IMR-90 (cell line): ENCODE results near the gene TAF8. TPM values are rescaled to one million over a fixed set of nuclear protein-coding genes. Genes with fewer than 3 reads are reported as not detected.

Experiments used
- ATAC-seq: fragments of 200-7000 bp; cut with Tn5 transposase; 2 replicates; pipeline ENCODE4 v1.9.1; 2020; ENCODE audit warnings: low read depth, mild to moderate bottlenecking, moderate library complexity
- BruUV-seq: library from RNA; stranded (reverse); fragments of 400-500 nt; replicated peaks from 2 replicates; lab custom pipeline; 2021; lab: Mats Ljungman, UMichigan
- CTCF ChIA-PET: fragments of 300-600 bp; formaldehyde crosslinking; extraction: SDS; loops from one replicate; lab custom pipeline; 2021; ENCODE audit warnings: antibody characterized with exemption; lab: Yijun Ruan, JAX
- POLR2A ChIA-PET: fragments of 300-600 bp; sonication (Branson Sonifier 250); formaldehyde crosslinking; loops from one replicate; lab custom pipeline; 2022; ENCODE audit warnings: antibody characterized with exemption; ENCODE audit not compliant: unreplicated experiment; lab: Charles Lee
- DNase-seq: peaks from one replicate; pipeline ENCODE4 v3.0.0; 2013
- H2AFZ ChIP-seq: replicated peaks from 2 replicates; pipeline ENCODE3; 2013; ENCODE audit warnings: low read length, mild to moderate bottlenecking; ENCODE audit not compliant: poor library complexity
- H2AK5ac ChIP-seq: 2 replicates; pipeline ENCODE4 v1.6.1; 2013; ENCODE audit warnings: low read depth, low read length, inconsistent platforms
- H2AK9ac ChIP-seq: replicated peaks from 2 replicates; pipeline ENCODE3; 2013; ENCODE audit warnings: mild to moderate bottlenecking, low read depth, low read length, moderate library complexity; ENCODE audit not compliant: poor library complexity
- H2BK120ac ChIP-seq: 2 replicates; pipeline ENCODE4 v1.6.1; 2013; ENCODE audit warnings: low read depth, low read length, inconsistent platforms
- H2BK15ac ChIP-seq: 3 replicates; pipeline ENCODE4 v1.6.1; 2013; ENCODE audit warnings: low read depth, low read length, inconsistent platforms
- H2BK20ac ChIP-seq: 2 replicates; pipeline ENCODE4 v1.6.1; 2013; ENCODE audit warnings: low read depth, mild to moderate bottlenecking, inconsistent platforms, low read length, moderate library complexity
- H2BK5ac ChIP-seq: 2 replicates; pipeline ENCODE4 v1.6.1; 2013; ENCODE audit warnings: mild to moderate bottlenecking, low read depth, low read length, inconsistent platforms; ENCODE audit not compliant: poor library complexity, severe bottlenecking
- H3K14ac ChIP-seq: replicated peaks from 2 replicates; pipeline ENCODE4 v1.6.1; 2013; ENCODE audit warnings: low read depth, low read length, inconsistent platforms
- H3K18ac ChIP-seq: 2 replicates; pipeline ENCODE4 v1.6.1; 2013; ENCODE audit warnings: low read depth, low read length, control low read depth
- H3K23ac ChIP-seq: 2 replicates; pipeline ENCODE4 v1.6.1; 2013; ENCODE audit warnings: low read depth, low read length, inconsistent platforms
- H3K27ac ChIP-seq: 2 replicates; pipeline ENCODE4 v1.5.1; 2013; ENCODE audit warnings: mild to moderate bottlenecking, control low read depth, low read length; ENCODE audit not compliant: insufficient read depth
- H3K27me3 ChIP-seq: 2 replicates; pipeline ENCODE4 v1.6.1; 2013; ENCODE audit warnings: low read length; ENCODE audit not compliant: control insufficient read depth, insufficient read depth
- H3K36me3 ChIP-seq: 2 replicates; pipeline ENCODE4 v1.6.1; 2013; ENCODE audit warnings: low read length, mixed read lengths; ENCODE audit not compliant: control insufficient read depth, insufficient read depth
- H3K4ac ChIP-seq: 2 replicates; pipeline ENCODE4 v1.6.1; 2013; ENCODE audit warnings: low read depth, low read length, inconsistent platforms
- H3K4me1 ChIP-seq: 2 replicates; pipeline ENCODE4 v1.6.1; 2013; ENCODE audit warnings: low read length, mixed read lengths; ENCODE audit not compliant: control insufficient read depth, insufficient read depth
- H3K4me2 ChIP-seq: 2 replicates; pipeline ENCODE4 v1.6.1; 2013; ENCODE audit warnings: low read depth, mild to moderate bottlenecking, control low read depth, low read length, moderate library complexity
- H3K4me3 ChIP-seq: 2 replicates; pipeline ENCODE4 v1.5.1; 2013; ENCODE audit warnings: low read depth, mild to moderate bottlenecking, control low read depth, low read length, moderate library complexity; ENCODE audit not compliant: insufficient read depth
- H3K56ac ChIP-seq: 2 replicates; pipeline ENCODE4 v1.6.1; 2013; ENCODE audit warnings: low read length, inconsistent platforms; ENCODE audit not compliant: insufficient read depth; ENCODE audit errors: extremely low read depth
- H3K79me1 ChIP-seq, 2 experiments: 2 replicates each; pipeline ENCODE4 v1.6.1; 2013; ENCODE audit warnings: low read length in 2 of 2, inconsistent platforms in 1 of 2, low read depth in 1 of 2
- H3K9ac ChIP-seq: 2 replicates; pipeline ENCODE4 v1.6.1; 2013; ENCODE audit warnings: low read depth, low read length, control low read depth
- H3K9me1 ChIP-seq: 2 replicates; pipeline ENCODE4 v1.6.1; 2013; ENCODE audit warnings: low read length, inconsistent platforms; ENCODE audit not compliant: insufficient read depth
- H3K9me3 ChIP-seq: 2 replicates; pipeline ENCODE4 v1.6.1; 2013; ENCODE audit warnings: low read length; ENCODE audit not compliant: control insufficient read depth, insufficient read depth
- H4K20me1 ChIP-seq: 2 replicates; pipeline ENCODE4 v1.6.1; 2013; ENCODE audit warnings: low read length, inconsistent platforms; ENCODE audit not compliant: insufficient read depth
- H4K5ac ChIP-seq: 2 replicates; pipeline ENCODE4 v1.6.1; 2013; ENCODE audit warnings: mild to moderate bottlenecking, low read depth, low read length, control low read depth
- H4K8ac ChIP-seq, 2 experiments: 2 replicates each; pipeline ENCODE4 v1.6.1; 2013; ENCODE audit warnings: low read depth in 2 of 2, low read length in 2 of 2, control low read depth in 1 of 2, inconsistent platforms in 1 of 2
- H4K91ac ChIP-seq: 2 replicates; pipeline ENCODE4 v1.6.1; 2013; ENCODE audit warnings: low read depth, low read length, inconsistent platforms; ENCODE audit not compliant: insufficient read depth
- BHLHE40 ChIP-seq: fragments of 150-350 bp; IDR thresholded peaks from 2 replicates; pipeline ENCODE4 v1.6.1; 2016; ENCODE audit warnings: mild to moderate bottlenecking, low read depth, low read length
- CEBPB ChIP-seq: IDR thresholded peaks from 2 replicates; pipeline ENCODE4 v1.6.1; 2012; ENCODE audit warnings: low read depth, low read length, improper control_type of control experiment
- CHD1 ChIP-seq: IDR thresholded peaks from 2 replicates; pipeline ENCODE4 v1.6.1; 2012; ENCODE audit warnings: low read depth, low read length, improper control_type of control experiment
- CTCF ChIP-seq: conservative IDR thresholded peaks from 2 replicates; pipeline ENCODE4 v1.5.1; 2012; ENCODE audit warnings: mild to moderate bottlenecking, low read depth, low read length, improper control_type of control experiment
- ELK1 ChIP-seq: fragments of 150-350 bp; IDR thresholded peaks from 2 replicates; pipeline ENCODE4 v1.6.1; 2016; ENCODE audit warnings: low read depth, mild to moderate bottlenecking, low read length, moderate library complexity, borderline replicate concordance
- FOS ChIP-seq: fragments of 150-350 bp; IDR thresholded peaks from 2 replicates; pipeline ENCODE4 v1.6.1; 2016; ENCODE audit warnings: low read depth, low read length
- MAZ ChIP-seq: IDR thresholded peaks from 2 replicates; pipeline ENCODE4 v1.6.1; 2012; ENCODE audit warnings: low read depth, mild to moderate bottlenecking, low read length, improper control_type of control experiment, moderate library complexity, borderline replicate concordance
- NFE2L2 ChIP-seq: fragments of 150-350 bp; IDR thresholded peaks from 2 replicates; pipeline ENCODE4 v1.6.1; 2016; ENCODE audit warnings: low read depth, mild to moderate bottlenecking, low read length
- RFX5 ChIP-seq: IDR thresholded peaks from 2 replicates; pipeline ENCODE4 v1.8.0; 2012; ENCODE audit warnings: low read depth, mild to moderate bottlenecking, low read length, moderate library complexity
- SMC3 ChIP-seq: fragments of 150-350 bp; IDR thresholded peaks from 2 replicates; pipeline ENCODE4 v1.6.1; 2016; ENCODE audit warnings: low read depth, mild to moderate bottlenecking, antibody characterized with exemption, low read length, moderate library complexity
- WGBS, 2 experiments: methylation state at CpG; one replicate each; pipeline versions ENCODE4 v1.1.5 to v1.1.7; 2013; ENCODE audit warnings: missing lambda C conversion rate in 2 of 2; ENCODE audit not compliant: insufficient read length in 1 of 2; ENCODE audit errors: extremely low coverage in 2 of 2; 5-methylcytosine and 5-hydroxymethylcytosine counted together
- dilution Hi-C: fragments of 300-500 bp; cut with HindIII; formaldehyde crosslinking; loops from one replicate; pipeline ENCODE4 v1.14.3; 2018; ENCODE audit warnings: low sequenced_read_pairs; ENCODE audit not compliant: unreplicated experiment
- in situ Hi-C: fragments of 300-500 bp; cut with MboI; formaldehyde crosslinking; loops from 3 replicates; pipeline ENCODE4 v1.14.3; 2019; ENCODE audit warnings: low sequenced_read_pairs, inconsistent platforms, mixed read lengths
- intact Hi-C: fragments of 100-400 bp; cut with micrococcal nuclease; formaldehyde crosslinking; loops from 2 replicates; pipeline ENCODE4 v1.10.0; 2022
- polyA plus RNA-seq, 3 experiments: library from polyadenylated mRNA; depleted of rRNA; stranded (reverse); fragments of >200 nt; gene quantifications; 2 replicates each; pipeline ENCODE4 v1.2.3, GENCODE V29; 2012; ENCODE audit warnings: low replicate concordance in 1 of 3
- total RNA-seq: library from RNA; depleted of rRNA; stranded (reverse); fragments of >200 nt; gene quantifications from 2 replicates; pipeline ENCODE4 v1.2.3, GENCODE V29; 2012

TAF8 gene
- total and polyA plus RNA-seq, 2 of the 4 experiments (the other 2 are of a cell fraction), result 14.3 to 22.8 TPM

GRCh38 chr6:42103753-42104094, 53.4 kb downstream of the TAF8 start:
- Histone ChIP-seq H3K56ac (no peak overlapping the region), H3K4me3 (no peak overlapping the region), H2BK120ac (no peak overlapping the region), H3K27ac (no peak overlapping the region), H4K20me1 (no peaks in the 10 kb centered on the region), H3K36me3 (no peaks in the 10 kb centered on the region; the same call in 1 of the 2 replicates), H4K5ac (no peak overlapping the region), H3K79me1 (0 out of 4 replicates have a peak, but pooled peaks cover 0 to 4% of the 10 kb centered on the region in 2 experiments), H3K9me3 (no peaks in the 10 kb centered on the region), H2AK5ac (peak overlapping the region; percentile 15; the same call in 1 of the 2 replicates), H3K9me1 (peaks cover 23% of the 10 kb centered on the region), H2BK20ac (no peak overlapping the region), H3K18ac (no peak overlapping the region), H4K91ac (no peak overlapping the region), H3K23ac (no peak overlapping the region), H4K8ac (no peak overlapping the region), H3K4me1 (peaks cover 18% of the 10 kb centered on the region), H3K4ac (peak overlapping the region; percentile 34; the same call in 1 of the 2 replicates), H3K9ac (no peak overlapping the region), H2BK15ac (no peak overlapping the region), H3K27me3 (no peaks in the 10 kb centered on the region), H3K4me2 (no peak overlapping the region), H2AK9ac (no peak overlapping the region), H2BK5ac (no peak overlapping the region), H3K14ac (no peak overlapping the region), H2AFZ (peak overlapping the region; percentile 56)
- in situ Hi-C loops, result no loop called here
- no peak for TF ChIP-seq NFE2L2
- no peak for TF ChIP-seq CEBPB
- TF ChIP-seq CTCF, result no peak
- TF ChIP-seq BHLHE40, result no peak
- TF ChIP-seq SMC3, result no peak
- TF ChIP-seq MAZ, result no peak
- TF ChIP-seq RFX5, result no peak
- TF ChIP-seq ELK1, result no peak
- TF ChIP-seq FOS, result no peak
- no peak for TF ChIP-seq CHD1
- POLR2A ChIA-PET, result no interaction called here
- CTCF ChIA-PET, result no interaction called here
- dilution Hi-C loops, result no loop called here
- WGBS, 2 experiments, result 93% methylated on average over 9 of the region's 12 CpGs; no CpG with 5 or more reads in 1 of the 2 experiments
- intact Hi-C loops, result no loop called here
- no TSS peak for BruUV-seq
- DNase-seq (no peak), ATAC-seq (no peak)
